HFFc6 (cell line): Measurements from ENCODE around the gene SLC6A9. TPM values are rescaled to one million over a fixed set of nuclear protein-coding genes. Genes with fewer than 3 reads are reported as not detected.
A peak's percentile ranks its signal among the peaks of the same experiment; 100 is the strongest.

ENCODE experiments used
- DNase-seq: peaks from one replicate; pipeline ENCODE4 v3.0.0-alpha.2; 2018
- H3K27ac Mint-ChIP-seq: 2 replicates; pipeline ENCODE4 v1.8.0; 2020; ENCODE audit warnings: mild to moderate bottlenecking, mixed read lengths
- H3K27me3 Mint-ChIP-seq: 2 replicates; pipeline ENCODE4 v1.8.0; 2021; ENCODE audit warnings: mild to moderate bottlenecking, moderate library complexity, mixed read lengths; ENCODE audit not compliant: insufficient read depth
- H3K36me3 Mint-ChIP-seq: 2 replicates; pipeline ENCODE4 v1.8.0; 2021; ENCODE audit warnings: low read depth, mixed read lengths
- H3K4me1 Mint-ChIP-seq: 2 replicates; pipeline ENCODE4 v1.8.0; 2020; ENCODE audit warnings: low read depth, mixed read lengths
- H3K4me3 Mint-ChIP-seq: 2 replicates; pipeline ENCODE4 v1.8.0; 2020; ENCODE audit warnings: mild to moderate bottlenecking, moderate library complexity, mixed read lengths
- H3K9me3 Mint-ChIP-seq: 2 replicates; pipeline ENCODE4 v1.8.0; 2020; ENCODE audit warnings: mild to moderate bottlenecking, mixed read lengths
- CTCF ChIP-seq: fragments of 200-600 bp; sonication (generic); IDR thresholded peaks from 2 replicates; pipeline ENCODE4 v1.5.0; 2021; ENCODE audit warnings: antibody characterized with exemption, mild to moderate bottlenecking
- total RNA-seq, 6 experiments: library from RNA; stranded (reverse); fragmentation: NEBNext Ultra II Directional; extraction: Animal tissue kit (Norgen Biotek cat#: 25700); gene quantifications; 2 replicates in 1 of 6; 3 replicates in 5 of 6; pipeline ENCODE4 v1.2.3, GENCODE V29; 2021

SLC6A9 gene
- total RNA-seq, 6 experiments from 2014 or later: 8.3 to 11.0 (median 9.3) TPM

DNA sequence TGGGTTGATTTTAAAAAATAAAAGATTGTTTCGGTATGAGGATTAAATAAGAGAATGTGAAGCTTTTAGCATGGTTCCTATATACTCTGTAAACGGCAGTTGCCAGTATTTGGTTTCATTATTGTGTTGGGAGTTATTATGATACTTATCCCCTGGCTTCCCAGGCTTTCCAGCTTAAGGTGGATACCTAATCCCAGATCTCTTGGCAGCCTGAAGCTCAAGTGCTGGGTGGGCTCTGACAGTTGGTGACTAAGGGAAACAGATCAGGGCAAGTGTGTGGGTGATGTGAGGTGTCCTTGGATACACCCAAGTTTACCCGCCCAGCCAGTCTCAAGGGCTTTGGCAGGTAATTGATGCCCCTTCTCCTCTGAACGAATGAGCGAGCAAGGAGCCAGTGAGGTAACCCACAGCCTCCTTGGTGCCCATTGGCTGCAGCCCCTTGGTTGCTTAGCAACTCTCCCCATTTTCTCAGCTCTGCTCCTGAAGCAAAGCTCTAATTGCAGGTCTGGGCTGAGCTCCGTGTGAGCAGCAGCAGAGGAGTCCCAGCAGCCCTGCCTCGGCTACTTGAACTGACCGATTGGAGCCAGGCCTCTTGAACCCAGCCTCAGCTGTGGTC, 78.4 kb downstream of the SLC6A9 start:
- TF ChIP-seq CTCF: no peak
- no peak for DNase-seq
- Mint-ChIP-seq H3K4me3 (no peak overlapping the region), H3K4me1 (peaks cover 32% of the 10 kb centered on the region), H3K36me3 (peaks cover 18% of the 10 kb centered on the region), H3K27me3 (no peaks in the 10 kb centered on the region), H3K9me3 (no peaks in the 10 kb centered on the region), H3K27ac (no peak overlapping the region)

GRCh38 chr1:43951021-43951985, 80.0 kb downstream of the SLC6A9 start:
- H3K9me3 Mint-ChIP-seq: no peaks in the 10 kb centered on the region

DNA sequence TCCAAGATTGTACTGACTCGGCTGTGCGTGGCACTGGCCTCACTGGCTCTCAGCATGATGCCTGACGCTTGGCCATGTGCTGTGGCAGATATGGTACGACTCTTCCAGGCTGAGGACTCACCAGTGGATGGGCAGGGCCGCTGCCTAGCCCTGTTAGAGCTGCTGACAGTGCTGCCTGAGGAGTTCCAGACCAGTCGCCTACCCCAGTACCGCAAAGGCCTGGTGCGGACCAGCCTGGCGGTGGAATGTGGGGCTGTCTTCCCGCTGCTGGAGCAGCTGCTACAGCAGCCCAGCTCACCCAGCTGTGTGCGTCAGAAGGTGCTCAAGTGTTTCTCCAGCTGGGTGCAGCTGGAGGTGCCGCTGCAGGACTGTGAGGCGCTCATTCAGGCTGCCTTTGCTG, 81.6 kb downstream of the SLC6A9 start:
- Mint-ChIP-seq H3K4me1 (peaks cover 53% of the 10 kb centered on the region), H3K27ac (no peak overlapping the region), H3K27me3 (no peaks in the 10 kb centered on the region), H3K36me3 (peaks cover 18% of the 10 kb centered on the region), H3K4me3 (no peak overlapping the region), H3K9me3 (no peaks in the 10 kb centered on the region)
- TF ChIP-seq CTCF: no peak
- DNase-seq: no peak

More at GRCh38 chr1:43951021-43951985, 80.0 kb downstream of the SLC6A9 start:
- Mint-ChIP-seq H3K27ac (no peak overlapping the region), H3K4me1 (peaks cover 36% of the 10 kb centered on the region), H3K4me3 (no peak overlapping the region), H3K36me3 (peaks cover 18% of the 10 kb centered on the region), H3K27me3 (no peaks in the 10 kb centered on the region)
- DNase-seq: no peak
- no peak for TF ChIP-seq CTCF

DNA sequence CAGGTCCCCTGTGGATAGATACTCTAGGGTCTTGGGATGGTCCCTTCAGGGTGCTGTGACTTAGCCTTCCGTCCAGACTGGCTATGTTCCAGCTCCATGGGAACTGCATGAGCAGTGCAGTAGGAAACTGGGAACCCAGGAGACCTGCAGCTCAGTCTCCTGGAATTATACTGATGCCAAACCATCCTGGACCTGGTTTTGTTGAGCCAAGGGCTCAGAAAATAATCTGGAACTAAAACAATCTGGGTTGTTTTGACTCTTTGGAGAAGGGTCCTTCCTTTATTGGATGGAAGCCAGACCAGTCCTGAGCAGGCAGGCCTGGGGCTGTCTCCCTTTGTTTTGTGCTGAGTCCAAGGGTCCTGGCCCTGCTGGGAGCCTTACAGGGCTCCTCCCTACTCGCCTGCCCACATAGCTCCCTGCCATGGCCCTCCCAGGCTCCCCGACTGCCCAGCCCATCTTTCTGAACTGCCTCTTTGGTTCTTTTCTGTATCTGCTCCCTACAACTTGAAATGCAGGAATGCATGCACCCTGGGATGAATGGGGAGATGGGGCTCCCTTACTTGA, 83.3 kb downstream of the SLC6A9 start:
- TF ChIP-seq CTCF: no peak
- Mint-ChIP-seq H3K36me3 (peaks cover 18% of the 10 kb centered on the region), H3K9me3 (no peaks in the 10 kb centered on the region), H3K27ac (peak overlapping the region; percentile 93), H3K27me3 (no peaks in the 10 kb centered on the region), H3K4me3 (peak overlapping the region; percentile 92), H3K4me1 (peaks cover 55% of the 10 kb centered on the region)
- no peak for DNase-seq

DNA sequence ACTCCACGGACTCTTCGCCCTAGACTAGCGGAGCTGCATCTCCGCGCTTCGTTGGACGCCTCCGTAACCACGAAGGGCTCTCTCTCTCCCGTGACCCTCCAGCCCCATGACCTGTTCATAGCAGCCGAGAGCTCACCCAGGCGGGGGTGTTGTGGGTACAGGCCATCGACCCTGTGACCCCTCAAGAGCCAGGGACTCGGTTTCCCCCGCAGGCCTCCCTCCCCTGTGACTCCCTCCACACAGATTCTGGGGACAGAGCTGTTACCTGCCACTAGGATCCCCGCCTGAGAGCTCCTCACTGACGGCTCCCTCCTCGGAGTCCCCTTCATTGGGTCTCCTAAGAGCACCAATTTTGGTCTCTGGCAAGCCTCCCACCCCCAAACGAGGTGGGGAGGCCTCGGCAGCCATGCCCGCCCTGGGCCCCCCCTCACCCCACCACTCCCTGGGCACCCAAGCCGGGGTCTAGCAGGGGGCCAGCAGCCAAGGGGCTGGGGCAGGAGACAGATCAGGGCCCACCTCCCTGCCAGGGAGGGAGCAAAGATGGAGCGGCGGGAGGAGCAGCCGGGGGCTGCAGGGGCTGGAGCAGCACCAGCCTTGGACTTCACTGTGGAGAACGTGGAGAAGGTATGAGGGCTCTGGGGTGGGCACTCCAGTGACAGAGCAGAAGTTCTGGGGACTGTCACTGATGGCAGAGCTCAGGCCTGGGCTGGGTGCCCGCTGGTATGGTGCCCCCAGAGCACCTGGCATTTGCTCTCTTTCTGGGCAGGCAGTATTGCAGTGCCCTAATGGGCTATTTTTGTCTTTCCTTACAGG, 84.0 kb downstream of the SLC6A9 start:
- Mint-ChIP-seq H3K27ac (peak overlapping the region; percentile 93), H3K36me3 (peaks cover 18% of the 10 kb centered on the region), H3K27me3 (no peaks in the 10 kb centered on the region), H3K4me1 (peaks cover 55% of the 10 kb centered on the region), H3K9me3 (no peaks in the 10 kb centered on the region), H3K4me3 (peak overlapping the region; percentile 92)
- DNase-seq: no peak
- TF ChIP-seq CTCF: no peak
